HG03196 (cell line): ENCODE results near the gene PLEKHM2.
"Not testable (repeated sequence)": the region's sequence is repeated elsewhere in the genome, so short reads cannot be mapped to it uniquely, and the experiment has no call there.

Experiments
- ATAC-seq: cut with Tn5 transposase; IDR thresholded peaks from one replicate; pipeline ENCODE4 v1.9.1; 2021; ENCODE audit not compliant: unreplicated experiment

Gene PLEKHM2, protein sequence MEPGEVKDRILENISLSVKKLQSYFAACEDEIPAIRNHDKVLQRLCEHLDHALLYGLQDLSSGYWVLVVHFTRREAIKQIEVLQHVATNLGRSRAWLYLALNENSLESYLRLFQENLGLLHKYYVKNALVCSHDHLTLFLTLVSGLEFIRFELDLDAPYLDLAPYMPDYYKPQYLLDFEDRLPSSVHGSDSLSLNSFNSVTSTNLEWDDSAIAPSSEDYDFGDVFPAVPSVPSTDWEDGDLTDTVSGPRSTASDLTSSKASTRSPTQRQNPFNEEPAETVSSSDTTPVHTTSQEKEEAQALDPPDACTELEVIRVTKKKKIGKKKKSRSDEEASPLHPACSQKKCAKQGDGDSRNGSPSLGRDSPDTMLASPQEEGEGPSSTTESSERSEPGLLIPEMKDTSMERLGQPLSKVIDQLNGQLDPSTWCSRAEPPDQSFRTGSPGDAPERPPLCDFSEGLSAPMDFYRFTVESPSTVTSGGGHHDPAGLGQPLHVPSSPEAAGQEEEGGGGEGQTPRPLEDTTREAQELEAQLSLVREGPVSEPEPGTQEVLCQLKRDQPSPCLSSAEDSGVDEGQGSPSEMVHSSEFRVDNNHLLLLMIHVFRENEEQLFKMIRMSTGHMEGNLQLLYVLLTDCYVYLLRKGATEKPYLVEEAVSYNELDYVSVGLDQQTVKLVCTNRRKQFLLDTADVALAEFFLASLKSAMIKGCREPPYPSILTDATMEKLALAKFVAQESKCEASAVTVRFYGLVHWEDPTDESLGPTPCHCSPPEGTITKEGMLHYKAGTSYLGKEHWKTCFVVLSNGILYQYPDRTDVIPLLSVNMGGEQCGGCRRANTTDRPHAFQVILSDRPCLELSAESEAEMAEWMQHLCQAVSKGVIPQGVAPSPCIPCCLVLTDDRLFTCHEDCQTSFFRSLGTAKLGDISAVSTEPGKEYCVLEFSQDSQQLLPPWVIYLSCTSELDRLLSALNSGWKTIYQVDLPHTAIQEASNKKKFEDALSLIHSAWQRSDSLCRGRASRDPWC

DNA sequence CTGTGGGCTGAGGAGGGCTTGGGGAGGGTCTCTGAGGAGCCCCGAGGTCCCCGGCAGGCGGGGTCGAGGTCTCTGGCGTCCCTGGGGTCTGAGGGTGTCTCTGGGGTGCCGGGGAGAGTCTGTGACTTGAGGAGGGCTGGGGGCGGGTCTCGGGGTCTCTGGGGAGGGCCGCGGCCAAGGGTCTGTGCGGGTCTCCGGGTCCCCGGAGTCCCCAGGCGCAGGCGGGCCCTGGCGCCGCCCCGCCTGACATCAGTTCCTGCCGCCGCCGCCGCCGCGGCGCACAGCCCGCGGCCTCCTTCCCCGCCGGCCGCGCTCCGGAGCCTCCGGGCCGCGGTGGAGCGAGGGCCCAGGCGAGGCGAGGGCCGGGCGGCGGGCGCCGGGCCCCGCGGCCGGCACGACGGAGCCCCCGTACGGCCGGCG lies at the start of gene PLEKHM2:
PLEKHM2 (plus strand) TSS at position 279 of the 420 bp plus-strand sequence. CDS start 239 bp downstream, outside the sequence.
- ATAC-seq = no peak

DNA sequence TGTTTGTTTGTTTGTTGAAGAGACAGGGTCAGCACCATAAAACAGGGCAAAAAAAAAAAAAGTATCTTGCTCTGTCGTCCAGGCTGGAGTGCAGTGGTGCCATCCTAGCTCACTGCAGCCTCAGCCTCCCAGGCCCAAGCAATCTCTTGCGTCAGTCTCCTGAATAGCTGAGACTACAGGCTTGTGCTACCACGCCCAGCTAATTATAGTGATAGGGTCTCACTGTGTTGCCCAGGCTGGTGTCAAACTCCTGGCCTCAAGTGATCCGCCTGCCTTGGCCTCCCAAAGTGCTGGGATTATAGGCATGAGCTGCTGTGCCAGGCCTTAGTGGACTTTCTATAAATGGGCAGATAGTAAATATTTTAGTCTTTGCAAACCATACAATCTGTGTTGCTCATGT lies 47.7 kb upstream of the PLEKHM2 start:
- no peak for ATAC-seq

DNA sequence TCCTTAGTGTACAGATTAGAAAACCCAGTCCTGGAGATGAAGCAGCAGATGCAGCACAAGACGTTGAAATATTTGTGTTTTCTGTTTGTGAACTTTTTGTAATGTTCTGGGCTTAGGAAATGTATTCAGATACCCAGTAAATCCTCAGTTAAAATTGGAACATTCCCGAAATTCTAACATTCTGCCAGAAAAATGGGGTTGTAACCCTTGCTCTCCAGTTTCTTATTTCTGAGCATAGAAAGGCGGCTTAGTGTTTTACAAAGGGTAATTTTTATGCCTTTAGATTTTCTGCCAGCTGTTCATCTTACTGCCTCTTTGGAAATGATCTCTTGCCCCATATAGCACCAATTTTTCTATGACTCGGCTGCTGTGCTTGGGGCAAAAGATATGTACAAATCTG lies 46.3 kb upstream of the PLEKHM2 start:
- ATAC-seq = no peak

DNA sequence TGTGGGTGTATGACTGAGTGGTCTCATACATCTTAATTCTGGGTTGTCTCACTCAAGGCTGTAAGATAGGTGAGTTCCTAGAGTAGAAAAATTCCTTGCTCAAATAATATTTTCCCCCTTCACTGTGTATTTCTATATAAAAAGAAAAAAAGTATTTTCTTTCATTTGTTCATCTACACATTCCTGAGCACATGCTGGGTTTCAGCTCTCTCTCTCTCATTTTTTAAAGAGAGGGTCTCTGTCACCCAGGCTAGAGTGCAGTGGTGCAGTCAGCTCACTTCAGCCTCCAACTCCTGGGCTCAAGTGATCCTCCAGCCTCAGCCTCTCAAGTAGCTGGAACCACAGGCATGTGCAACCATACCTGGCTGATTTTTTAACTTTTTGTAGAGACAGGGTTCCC lies 44.9 kb upstream of the PLEKHM2 start:
- no peak for ATAC-seq

DNA sequence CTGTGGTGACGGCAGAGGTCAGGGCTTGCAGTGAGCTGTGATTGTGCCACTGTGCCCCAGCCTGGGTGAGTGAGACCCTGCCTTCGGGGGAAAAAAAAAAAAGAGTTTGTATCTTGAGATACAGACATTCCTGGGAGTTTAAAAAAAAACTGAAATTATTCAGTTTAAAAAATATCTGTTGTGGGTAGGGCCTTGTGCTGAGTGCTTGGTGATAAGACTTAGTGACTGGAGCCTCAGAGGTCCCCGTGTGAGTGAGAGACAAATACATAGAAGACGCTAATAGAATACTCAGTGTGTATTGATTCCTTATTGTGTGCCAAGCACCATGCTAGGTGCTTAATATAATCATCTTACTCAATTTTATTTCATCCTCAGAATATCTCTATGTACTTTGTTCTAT lies 44.2 kb upstream of the PLEKHM2 start:
- ATAC-seq = no peak

DNA sequence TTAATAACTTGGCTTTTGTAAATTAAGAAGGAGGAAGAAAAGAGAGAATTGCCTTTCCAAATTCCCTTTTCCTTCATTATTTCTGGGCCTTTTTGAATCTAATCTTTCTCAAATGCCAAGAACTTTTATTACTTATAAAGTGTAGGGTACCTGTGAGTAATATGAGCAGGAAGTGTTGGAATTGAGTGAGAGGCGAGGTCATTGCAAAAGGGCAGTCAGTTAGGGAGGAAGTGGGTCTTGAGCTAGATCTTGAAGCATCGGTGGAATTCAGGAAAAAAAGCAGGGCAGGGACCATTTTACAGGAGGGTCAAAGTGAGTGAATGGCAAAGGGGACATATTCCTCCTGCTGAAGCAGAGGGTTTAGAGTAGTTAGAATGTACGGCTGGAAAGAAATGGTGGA lies 43.5 kb upstream of the PLEKHM2 start:
- ATAC-seq = no peak

DNA sequence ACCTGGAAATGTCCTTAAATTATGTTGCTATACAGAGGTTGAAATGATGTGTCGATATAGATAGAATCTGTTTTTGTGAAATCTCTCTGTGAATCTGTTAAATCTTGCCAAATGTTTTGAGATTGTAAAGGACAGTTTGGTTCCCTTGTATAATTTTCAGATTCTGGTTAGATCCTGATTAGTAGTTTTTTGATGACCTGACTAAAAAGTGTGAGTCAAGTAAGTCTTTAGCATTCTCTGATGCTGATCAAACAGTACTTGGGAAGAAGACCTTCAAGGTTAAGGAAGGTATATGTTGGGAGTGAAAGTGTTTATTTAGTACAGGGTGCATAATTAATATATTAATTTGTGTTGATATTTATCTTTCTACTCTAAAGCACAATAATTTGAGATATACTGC lies 34.2 kb upstream of the PLEKHM2 start:
- ATAC-seq = no peak

DNA sequence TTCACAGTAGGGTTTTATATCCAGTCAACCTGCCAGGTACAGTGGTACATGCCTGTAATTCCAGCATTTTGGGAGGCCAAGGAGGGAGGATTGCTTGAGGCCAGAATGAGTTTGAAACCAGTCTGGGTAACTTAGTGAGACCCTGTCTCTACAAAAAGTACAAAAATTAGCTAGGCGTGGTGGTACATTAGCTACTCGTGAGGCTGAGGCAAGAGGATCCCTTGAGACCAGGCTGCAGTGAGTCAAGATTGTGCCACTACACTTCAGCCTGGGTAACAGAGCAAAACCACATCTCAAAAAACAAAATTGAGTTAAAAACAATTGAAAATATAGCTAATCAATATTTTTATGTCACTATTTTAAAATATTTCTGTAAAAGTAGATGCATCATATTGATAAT lies 33.7 kb upstream of the PLEKHM2 start:
- no peak for ATAC-seq

DNA sequence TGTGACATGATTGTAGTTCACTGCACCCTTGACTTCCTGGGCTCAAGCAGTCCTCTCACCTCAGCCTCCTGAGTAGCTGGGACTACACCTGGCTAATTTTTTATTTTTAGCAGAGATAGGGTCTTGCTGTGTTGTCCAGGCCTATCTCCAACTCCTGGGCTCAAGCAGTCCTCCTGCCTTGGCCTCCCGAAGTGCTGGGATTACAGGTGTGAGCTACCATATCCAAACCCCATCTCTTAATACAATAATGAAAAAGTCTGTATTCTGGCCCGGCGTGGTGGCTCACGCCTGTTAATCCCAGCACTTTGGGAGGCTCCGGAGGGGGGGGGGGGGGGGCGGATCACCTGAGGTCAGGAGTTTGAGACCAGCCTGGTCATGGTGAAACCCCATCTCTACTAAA lies 32.0 kb upstream of the PLEKHM2 start:
- not testable (repeated sequence) for ATAC-seq

DNA sequence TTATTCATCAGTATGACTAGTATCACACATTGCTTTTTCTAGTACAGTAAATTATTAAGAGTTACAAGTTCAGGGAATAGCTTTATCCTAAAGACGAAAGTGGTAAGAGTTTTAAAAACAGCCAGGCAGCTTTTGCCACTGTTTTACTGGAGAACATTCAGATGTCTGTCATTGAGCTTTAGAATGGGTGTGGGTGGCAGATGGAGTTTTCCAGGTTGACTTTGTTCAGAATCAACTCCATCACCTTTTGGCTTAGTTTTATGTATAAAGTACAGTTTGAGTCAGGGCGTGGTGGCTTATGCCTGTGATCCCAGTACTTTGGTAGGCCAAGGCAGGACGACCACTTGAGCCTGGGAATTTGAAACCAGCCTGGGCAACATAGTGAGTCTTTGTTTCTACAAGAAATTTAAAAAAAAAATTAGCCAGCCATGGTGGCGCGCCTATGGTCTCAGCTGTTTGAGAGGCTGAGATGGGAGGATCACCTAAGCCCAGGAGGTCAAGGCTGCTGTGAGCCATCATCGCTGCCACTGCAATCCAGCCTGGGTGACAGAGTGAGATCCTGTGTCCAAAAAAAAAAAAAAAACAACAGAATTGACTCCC lies 29.9 kb upstream of the PLEKHM2 start:
- ATAC-seq = no peak

DNA sequence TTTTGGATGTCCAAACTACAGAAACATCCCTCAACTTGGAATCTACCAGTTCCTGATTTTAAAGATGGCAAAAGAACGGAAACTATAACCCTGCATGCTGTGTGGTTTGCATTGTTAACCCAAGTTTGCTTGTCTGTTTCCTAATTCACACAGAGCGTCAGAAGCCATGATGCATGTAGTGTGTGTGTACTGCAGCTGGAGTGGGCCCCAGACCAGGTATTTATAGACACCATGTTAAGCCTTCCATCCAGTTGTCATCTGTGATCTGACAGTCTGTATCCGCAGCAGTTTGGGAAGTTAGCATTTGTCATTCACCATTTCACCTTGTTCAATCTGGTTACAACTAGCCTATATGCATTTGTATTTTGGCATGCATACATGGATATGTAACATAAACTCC lies 27.7 kb upstream of the PLEKHM2 start:
- no peak for ATAC-seq

DNA sequence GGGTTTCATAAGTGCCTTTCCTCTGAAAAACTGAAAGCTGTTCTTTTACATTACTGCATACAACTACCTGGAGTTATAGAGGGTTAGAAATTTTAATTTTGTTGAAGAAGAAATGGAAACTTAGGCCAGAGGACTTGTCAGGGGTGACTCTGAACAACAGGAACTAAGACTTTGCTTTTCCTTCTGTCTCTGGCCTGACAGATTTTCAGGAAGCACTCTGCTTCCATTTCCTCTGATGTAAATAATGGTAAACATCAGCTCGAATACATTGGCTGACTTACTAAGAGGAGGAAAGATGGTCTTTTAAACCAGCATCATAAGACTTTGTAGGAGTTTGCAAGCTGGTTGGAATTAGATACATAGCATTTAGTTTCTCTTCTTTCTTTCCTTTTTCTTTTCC lies 27.1 kb upstream of the PLEKHM2 start:
- ATAC-seq = no peak

DNA sequence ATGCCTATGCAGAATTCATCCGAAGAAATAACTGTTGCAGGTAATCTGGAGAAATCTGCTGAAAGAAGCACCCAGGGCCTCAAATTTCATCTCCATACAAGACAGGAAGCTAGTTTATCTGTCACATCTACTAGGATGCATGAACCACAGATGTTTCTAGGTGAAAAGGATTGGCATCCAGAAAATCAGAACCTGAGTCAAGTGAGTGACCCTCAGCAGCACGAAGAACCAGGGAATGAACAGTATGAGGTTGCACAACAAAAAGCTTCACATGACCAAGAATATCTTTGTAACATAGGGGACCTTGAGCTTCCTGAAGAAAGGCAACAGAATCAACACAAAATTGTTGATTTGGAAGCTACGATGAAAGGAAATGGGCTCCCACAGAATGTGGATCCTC lies 24.0 kb upstream of the PLEKHM2 start:
- no peak for ATAC-seq

DNA sequence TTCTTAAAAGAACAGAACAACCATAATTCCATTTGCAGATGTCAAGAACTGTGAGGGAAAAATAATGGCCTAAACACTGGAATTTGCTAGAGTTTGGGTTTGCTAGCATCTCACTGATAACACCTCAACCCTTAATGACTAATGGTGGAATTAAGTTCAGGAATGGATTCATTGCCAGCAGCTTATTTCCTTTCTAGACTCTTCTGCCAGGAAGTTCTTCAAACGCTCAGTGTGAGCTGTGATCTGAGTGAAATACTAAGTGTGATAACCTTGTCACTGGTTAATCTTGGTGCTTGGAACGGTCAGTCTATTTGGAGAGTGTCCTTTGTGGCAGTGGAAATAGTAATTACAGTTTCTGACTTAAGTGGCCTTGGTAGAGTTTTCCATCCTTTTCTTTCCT lies 21.6 kb upstream of the PLEKHM2 start:
- ATAC-seq = no peak

DNA sequence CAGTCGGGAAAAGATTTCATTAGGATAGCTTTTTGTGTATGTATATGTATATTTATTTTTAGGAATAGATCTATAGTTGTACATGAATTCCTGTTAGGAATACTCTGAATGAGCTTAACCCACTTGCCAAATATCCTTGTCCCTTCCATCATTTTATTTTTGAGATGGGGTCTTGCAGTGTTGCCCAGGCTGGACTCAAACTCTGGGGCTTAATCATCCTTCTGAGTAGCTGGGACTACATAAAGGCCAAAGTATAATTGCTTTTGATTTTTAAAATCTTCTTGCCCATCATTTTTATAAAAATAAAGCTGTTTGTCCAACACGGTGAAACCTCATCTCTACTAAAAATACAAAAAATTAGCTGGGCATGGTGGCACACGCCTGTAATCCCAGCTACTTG lies 20.2 kb upstream of the PLEKHM2 start:
- ATAC-seq = no peak

DNA sequence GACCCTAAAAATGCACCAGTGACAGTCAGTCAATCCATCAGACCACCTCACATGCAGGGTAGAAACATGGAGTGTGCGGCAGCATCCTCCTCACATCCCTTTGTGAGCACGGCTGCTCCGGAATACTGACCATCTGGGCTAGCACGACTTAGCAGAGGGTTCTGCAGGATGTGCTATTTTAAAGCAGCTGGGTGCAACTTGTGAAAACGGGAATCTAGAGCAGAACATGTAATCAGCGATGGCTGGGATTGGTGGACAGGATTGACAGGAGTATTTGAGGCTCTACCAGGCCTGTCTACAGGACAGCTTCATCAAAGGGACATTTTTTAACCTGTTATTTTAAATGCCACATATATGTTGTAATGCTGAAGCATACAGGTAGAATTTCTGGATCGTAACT lies 16.8 kb upstream of the PLEKHM2 start:
- no peak for ATAC-seq

DNA sequence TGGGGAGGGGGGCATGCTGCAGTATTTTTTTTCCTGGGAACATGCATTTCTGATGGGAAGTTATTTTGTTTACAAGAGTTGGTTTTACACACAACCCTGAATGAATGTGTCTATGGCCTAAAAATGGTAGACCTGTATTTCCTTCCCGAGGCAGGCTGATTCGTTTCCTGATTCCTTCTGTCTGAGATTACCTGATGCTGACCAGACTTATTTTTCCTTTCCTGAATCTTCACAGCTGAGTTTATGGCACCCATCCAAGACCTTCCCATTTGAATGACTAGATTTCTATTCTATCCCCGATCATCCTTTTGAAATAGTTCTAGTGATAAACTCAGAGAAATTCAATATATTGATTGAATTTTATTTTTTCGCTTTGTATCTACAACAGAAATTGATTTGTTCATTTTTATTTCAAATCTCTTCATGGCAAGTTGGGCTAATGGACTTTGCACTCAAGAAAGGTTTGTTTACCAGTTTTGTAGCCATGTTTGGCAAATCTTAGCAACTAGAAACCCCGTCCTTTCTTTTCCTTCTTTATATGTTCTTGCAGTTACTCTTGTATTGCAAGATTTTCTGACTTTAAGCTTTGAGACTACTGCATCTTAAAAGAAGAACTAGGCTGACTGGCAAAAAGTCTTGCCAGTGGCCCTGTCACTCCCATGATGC lies 15.9 kb upstream of the PLEKHM2 start:
- no peak for ATAC-seq

DNA sequence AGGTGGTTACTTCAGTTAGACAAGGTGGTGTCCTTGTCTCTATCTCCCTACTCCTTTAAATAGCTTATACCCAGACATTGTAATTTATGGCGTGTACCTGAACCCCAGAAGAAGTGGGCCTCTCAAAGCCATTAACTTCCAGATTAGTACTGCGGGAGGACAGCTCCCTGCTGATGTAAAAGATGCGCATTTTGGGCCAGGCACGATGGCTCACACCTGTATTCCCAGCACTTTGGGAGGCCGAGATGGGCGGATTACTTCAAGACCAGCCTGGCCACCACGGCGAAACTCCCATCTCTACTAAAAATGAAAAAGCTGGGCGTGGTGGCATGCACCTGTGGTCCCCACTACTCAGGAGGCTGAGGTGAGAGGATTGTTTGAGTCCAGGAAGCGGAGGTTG lies 15.0 kb upstream of the PLEKHM2 start:
- no peak for ATAC-seq

DNA sequence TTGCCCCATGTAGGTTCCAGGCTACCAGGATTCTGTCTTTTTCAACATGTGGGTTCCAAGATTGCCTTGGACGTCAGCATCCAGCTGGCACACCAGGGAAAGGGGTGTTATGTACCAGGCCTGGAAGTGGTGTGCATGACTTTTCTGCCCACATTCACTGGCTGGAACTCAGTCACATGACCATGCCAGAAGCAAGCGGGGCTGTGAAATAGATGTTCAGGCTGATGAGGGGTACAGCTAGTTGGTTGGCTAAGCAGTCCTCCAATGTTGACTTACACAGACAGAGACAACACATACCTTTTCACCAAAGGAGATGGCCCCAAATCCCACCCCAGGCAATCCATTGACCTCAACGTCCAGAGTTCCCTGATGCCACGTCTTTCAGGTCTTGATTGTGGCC lies 14.3 kb upstream of the PLEKHM2 start:
- ATAC-seq = no peak

DNA sequence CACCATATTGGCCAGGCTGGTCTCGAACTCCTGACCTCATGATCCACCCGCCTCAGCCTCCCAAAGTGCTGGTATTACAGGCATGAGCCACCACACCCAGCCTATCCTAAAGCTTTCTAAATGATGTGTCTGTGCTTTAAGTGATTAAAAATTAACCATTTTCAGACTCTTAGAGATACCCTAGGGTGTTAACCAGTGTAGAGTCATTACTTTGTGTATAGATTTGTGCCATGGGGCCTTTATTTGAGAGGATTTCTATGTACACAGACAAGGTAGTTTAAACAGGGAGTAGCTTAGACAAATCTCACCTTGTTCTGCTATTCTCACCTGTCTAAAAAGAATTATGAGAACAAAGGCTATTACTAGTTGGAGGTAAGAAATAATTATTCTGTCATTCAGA lies 12.7 kb upstream of the PLEKHM2 start:
- ATAC-seq = no peak
